Lung (tissue), 12 donors: ENCODE measurements around the gene SSNA1. TPM values are rescaled to one million over a fixed set of nuclear protein-coding genes. Genes with fewer than 3 reads are reported as not detected.

ENCODE experiments used
- ATAC-seq: fragments of 200-7000 bp; cut with Tn5 transposase; one replicate; pipeline ENCODE4 v1.9.1; 2020; ENCODE audit warnings: moderate number of reproducible peaks; ENCODE audit not compliant: insufficient read depth, low FRiP score
- DNase-seq, 3 donors: peaks; one replicate each; pipeline ENCODE4 v3.0.0-alpha.2; 2013 to 2017
- H3K27ac ChIP-seq, 2 donors: one replicate each; pipeline ENCODE4 v1.5.1; 2013; ENCODE audit warnings: mild to moderate bottlenecking in 2 of 2, moderate library complexity in 2 of 2, control low read depth in 1 of 2, inconsistent platforms in 1 of 2, low read depth in 1 of 2, low read length in 1 of 2
- H3K27me3 ChIP-seq, 3 donors: one replicate each; pipeline ENCODE4 v1.5.1; 2013; ENCODE audit warnings: low read length in 2 of 3; ENCODE audit not compliant: control insufficient read depth in 3 of 3, insufficient read depth in 3 of 3
- H3K36me3 ChIP-seq, 4 donors: one replicate each; pipeline ENCODE4 v1.5.1; 2013; ENCODE audit warnings: low read length in 4 of 4, mild to moderate bottlenecking in 1 of 4, moderate library complexity in 1 of 4; ENCODE audit not compliant: control insufficient read depth in 4 of 4, insufficient read depth in 4 of 4
- H3K4me1 ChIP-seq, 5 donors: one replicate each; pipeline ENCODE4 v1.5.1; 2013; ENCODE audit warnings: low read length in 5 of 5, mild to moderate bottlenecking in 2 of 5, moderate library complexity in 1 of 5; ENCODE audit not compliant: control insufficient read depth in 5 of 5, insufficient read depth in 5 of 5
- H3K4me3 ChIP-seq: one replicate; pipeline ENCODE4 v1.5.1; 2013; ENCODE audit warnings: mild to moderate bottlenecking, control low read depth, moderate library complexity
- H3K9ac ChIP-seq, 2 donors: one replicate each; pipeline ENCODE4 v1.5.1; 2013; ENCODE audit warnings: low read length in 2 of 2, control low read depth in 1 of 2; ENCODE audit not compliant: insufficient read depth in 1 of 2
- H3K9me3 ChIP-seq, 4 donors: one replicate each; pipeline ENCODE4 v1.5.1; 2013; ENCODE audit warnings: low read length in 3 of 4, mild to moderate bottlenecking in 1 of 4, moderate library complexity in 1 of 4; ENCODE audit not compliant: control insufficient read depth in 4 of 4, insufficient read depth in 3 of 4
- CTCF ChIP-seq: IDR thresholded peaks from 2 replicates; pipeline ENCODE4 v1.5.1; 2012; ENCODE audit warnings: mild to moderate bottlenecking; ENCODE audit errors: control extremely low read depth, extremely low read depth
- WGBS, 2 donors: extraction: QIAGEN DNeasy Blood & Tissue Kit; methylation state at CpG; one replicate each; pipeline ENCODE4 v1.1.7; 2013; 5-methylcytosine and 5-hydroxymethylcytosine counted together
- polyA plus RNA-seq, 2 donors: library from polyadenylated mRNA; stranded (reverse); fragments of 200-250 nt; gene quantifications; one replicate each; pipeline ENCODE4 v1.2.1, GENCODE V29; 2013
- total RNA-seq, 2 donors: library from RNA; depleted of rRNA in 1 of 2; stranded (reverse); fragments of >200 nt in 1 of 2; gene quantifications; one replicate each; pipeline ENCODE4 v1.2.1, GENCODE V29; 2014 to 2021
- donor health status: control.
- donor health status: control.
- donor health status: Bipolar disorder and iron deficiency.
- donor health status: healthy.
- donor health status: DM: yes; HTN: yes; CAD: no.

The SSNA1 gene
- total and polyA plus RNA-seq, 4 donors: 40.8 to 144 (median 101) TPM

DNA sequence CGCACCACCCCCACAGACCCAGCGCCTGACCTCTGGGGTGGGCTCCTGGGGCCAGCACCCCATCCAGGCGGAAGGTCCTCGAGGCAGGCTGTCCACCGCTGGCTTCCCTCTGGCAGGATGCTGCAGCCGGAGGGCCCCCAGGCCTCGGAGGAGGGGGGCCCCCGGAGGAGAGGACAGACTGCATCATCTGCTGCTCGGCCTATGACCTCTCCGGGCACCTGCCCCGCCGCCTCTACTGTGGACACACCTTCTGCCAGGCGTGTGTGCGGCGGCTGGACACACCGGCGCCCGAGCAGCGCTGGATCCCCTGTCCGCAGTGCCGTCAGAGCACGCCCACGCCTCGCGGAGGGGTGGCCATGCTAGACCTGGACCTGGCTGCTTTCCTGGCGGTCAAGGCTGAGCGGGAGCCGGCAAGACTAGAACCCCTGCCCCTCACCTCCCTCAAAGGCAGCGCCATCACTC, 40.1 kb downstream of the SSNA1 start:
- TF ChIP-seq CTCF: no peak
- Histone ChIP-seq H3K9ac (no peak overlapping the region), H3K27ac (no peak overlapping the region), H3K9me3 (peaks cover 0 to 3% (median 0%) of the 10 kb centered on the region in 4 donors), H3K4me1 (peaks cover 0 to 9% (median 4%) of the 10 kb centered on the region in 5 donors), H3K27me3 (peaks cover 0 to 6% (median 0%) of the 10 kb centered on the region in 3 donors), H3K4me3 (no peak overlapping the region), H3K36me3 (no peaks in the 10 kb centered on the region)
- no peak for ATAC-seq
- 61 to 78% methylated on average over 24 to 29 of the region's 29 CpGs for WGBS, 2 donors
- DNase-seq: no peak

DNA sequence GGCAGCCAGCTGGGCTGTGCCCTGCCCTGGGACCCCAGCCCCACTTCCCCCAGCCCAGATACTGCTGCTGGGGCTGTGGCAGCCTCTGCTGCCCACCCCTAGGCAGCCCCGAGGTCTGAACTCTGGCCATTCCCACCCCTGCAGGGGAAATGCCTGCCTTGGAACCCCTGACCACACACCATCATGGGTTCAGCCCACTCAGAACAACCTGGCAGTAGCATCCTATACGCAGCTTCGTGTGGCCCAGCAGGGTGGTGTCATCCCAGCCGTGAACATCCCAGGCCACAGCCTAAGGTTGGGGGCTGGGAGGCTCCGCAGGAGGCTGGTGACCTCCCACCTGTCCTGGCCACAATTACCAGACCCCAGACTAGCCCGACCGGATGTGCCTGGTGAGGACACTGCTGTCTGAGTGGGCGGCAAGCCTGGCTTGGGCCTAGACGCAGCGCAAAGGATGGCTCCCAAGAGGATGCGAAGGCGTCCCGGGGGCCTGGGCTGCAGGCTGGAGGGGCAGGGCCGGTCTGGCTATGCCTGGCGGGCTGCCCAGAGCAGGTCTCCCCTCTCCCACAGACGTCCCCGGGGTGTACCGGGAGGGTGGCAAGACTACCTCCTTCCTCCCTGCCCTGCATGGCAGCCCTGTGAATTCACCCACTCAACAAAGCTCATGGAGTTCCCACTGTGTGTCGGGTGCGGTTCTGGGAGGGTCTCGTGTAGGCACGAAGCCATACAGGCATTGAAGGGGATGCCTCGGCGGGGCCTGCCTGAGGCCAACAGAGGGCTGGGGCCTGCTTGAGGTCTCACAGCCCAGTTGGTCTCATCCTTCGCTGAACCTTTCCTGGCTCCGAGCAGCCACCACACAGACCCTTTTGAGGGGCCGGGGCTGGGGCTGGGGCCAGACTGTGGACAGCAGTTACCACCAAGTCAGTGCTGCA, 40.8 kb downstream of the SSNA1 start:
- 69 to 73% methylated on average over 25 to 27 of the region's 27 CpGs for WGBS, 2 donors
- H3K36me3 ChIP-seq: no peaks in the 10 kb centered on the region
- ATAC-seq (no peak), DNase-seq (no peak)
- TF ChIP-seq CTCF: no peak
- peaks cover 0 to 6% (median 0%) of the 10 kb centered on the region in 3 donors for H3K27me3 ChIP-seq
- H3K27ac ChIP-seq: no peak overlapping the region
- peaks cover 0 to 5% (median 0%) of the 10 kb centered on the region in 5 donors for H3K4me1 ChIP-seq
- H3K9ac ChIP-seq: no peak overlapping the region
- no peak overlapping the region for H3K4me3 ChIP-seq
- H3K9me3 ChIP-seq: peaks cover 0 to 3% (median 0%) of the 10 kb centered on the region in 4 donors

GRCh38 chr9:137229903-137230704, 41.6 kb downstream of the SSNA1 start:
- DNase-seq: no peak
- WGBS, 2 donors: 64 to 66% methylated on average over 24 to 31 of the region's 31 CpGs

More at GRCh38 chr9:137229903-137230704, 41.6 kb downstream of the SSNA1 start:
- H3K9ac ChIP-seq: no peak overlapping the region
- ATAC-seq: no peak
- no peak for TF ChIP-seq CTCF
- no peak overlapping the region for H3K4me3 ChIP-seq
- H3K4me1 ChIP-seq: peaks cover 0 to 4% (median 0%) of the 10 kb centered on the region in 5 donors
- peaks cover 0 to 6% (median 0%) of the 10 kb centered on the region in 3 donors for H3K27me3 ChIP-seq
- peaks cover 0 to 3% (median 0%) of the 10 kb centered on the region in 4 donors for H3K9me3 ChIP-seq
- no peak overlapping the region for H3K27ac ChIP-seq
- H3K36me3 ChIP-seq: no peaks in the 10 kb centered on the region
